Erythroblast (primary cell): ENCODE measurements around the gene TBC1D9B.

ENCODE experiments used
- GATA1 ChIP-seq: IDR thresholded peaks from 2 replicates; pipeline ENCODE4 v1.6.1; 2011; ENCODE audit warnings: low read depth, mild to moderate bottlenecking, control low read depth, low read length, moderate library complexity
- POLR2A ChIP-seq: IDR thresholded peaks from 2 replicates; pipeline ENCODE4 v1.6.1; 2011; ENCODE audit warnings: mild to moderate bottlenecking, low read length

DNA sequence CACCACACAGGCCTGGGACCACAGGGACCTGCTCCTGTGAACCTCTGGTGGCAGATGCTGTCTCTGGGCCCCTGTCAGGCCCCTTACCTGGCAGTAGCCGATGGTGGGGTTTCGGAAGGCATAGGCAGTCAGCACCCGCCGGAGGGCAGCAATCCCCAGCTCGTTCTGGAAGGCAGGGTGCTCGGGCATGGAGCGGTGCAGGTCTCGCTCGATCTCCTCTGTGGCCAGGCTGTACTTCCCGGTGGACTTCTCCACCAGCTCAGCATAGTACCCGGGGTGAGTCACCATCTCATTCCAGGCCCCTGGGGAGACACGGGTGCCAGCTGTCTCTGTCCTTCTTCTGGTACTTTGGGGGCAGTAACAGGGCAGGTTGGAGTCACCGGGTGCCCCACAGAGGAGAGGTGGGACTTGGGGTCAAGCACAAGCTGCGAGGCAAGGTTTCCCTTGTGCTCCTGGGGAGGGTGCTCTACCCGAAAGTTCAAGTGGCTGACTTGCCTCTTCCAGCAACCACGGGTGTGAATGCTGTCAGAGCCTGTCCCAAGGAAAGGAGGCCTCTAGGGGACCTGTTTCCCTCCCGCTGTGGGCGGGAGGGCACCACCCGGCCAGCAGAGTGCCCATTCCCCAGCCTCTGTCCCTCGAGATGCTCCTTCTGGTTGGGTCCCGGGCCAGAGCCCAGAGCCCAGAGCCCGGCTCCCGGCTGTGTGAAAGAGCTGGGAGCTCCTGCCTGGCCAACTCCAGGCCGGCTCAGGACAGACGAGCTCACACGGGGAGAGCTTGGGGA, 29.3 kb downstream of the TBC1D9B start:
- no peak for TF ChIP-seq GATA1
- no peak for TF ChIP-seq POLR2A
